K562 (cell line): ENCODE results near the gene GNB2. TPM values are rescaled to one million over a fixed set of nuclear protein-coding genes. Genes with fewer than 3 reads are reported as not detected.

Experiments used
- CTBP1 ChIP-seq: fragments of 450-650 bp; IDR thresholded peaks from 2 replicates; pipeline ENCODE4 v1.6.1; 2016; ENCODE audit warnings: borderline replicate concordance
- NCOR1 ChIP-seq: fragments of 450-650 bp; IDR thresholded peaks from 2 replicates; pipeline ENCODE4 v1.6.1; 2016; ENCODE audit warnings: mild to moderate bottlenecking, moderate library complexity
- ZNF174 ChIP-seq: fragments of 250-450 bp; sonication (Bioruptor Pico); IDR thresholded peaks from 2 replicates; pipeline ENCODE4 v1.4.0; 2020; ENCODE audit warnings: mild to moderate bottlenecking
- ZNF318 ChIP-seq, 2 experiments: fragments of 450-650 bp; IDR thresholded peaks; 2 replicates each; pipeline ENCODE4 v1.6.1; 2016; ENCODE audit warnings: mild to moderate bottlenecking in 2 of 2, borderline replicate concordance in 1 of 2, low read depth in 1 of 2, moderate library complexity in 1 of 2
- ZNF778 ChIP-seq: fragments of 450-650 bp; formaldehyde crosslinking; IDR thresholded peaks from 2 replicates; pipeline ENCODE4 v1.4.0; 2020; ENCODE audit warnings: mild to moderate bottlenecking, moderate library complexity
- polyA plus RNA-seq, 8 experiments: library from polyadenylated mRNA; depleted of rRNA in 4 of 8; stranded (reverse) in 5 of 8; unstranded in 3 of 8; fragments of >200 nt; fragmentation: Nextera tagmentation in 2 of 8; fragmentation: Illumina TruSeq in 1 of 8; extraction: Ambion mirVana in 2 of 8; extraction: Trizol in 1 of 8; gene quantifications; 2 replicates each; pipeline versions ENCODE4 v1.2.1 to v1.2.3, GENCODE V29; 2011 to 2014; ENCODE audit warnings: inconsistent platforms in 1 of 8, missing spikeins in 1 of 8
- total RNA-seq, 7 experiments: library from RNA; depleted of rRNA in 6 of 7; stranded (reverse); fragments of >200 nt in 6 of 7; fragmentation: Illumina TruSeq in 2 of 7; extraction: Trizol in 2 of 7; gene quantifications; 2 replicates each; pipeline versions ENCODE4 v1.2.1 to v1.2.3, GENCODE V29; 2011 to 2021; ENCODE audit warnings: low replicate concordance in 1 of 7

Gene GNB2
- total and polyA plus RNA-seq, 9 of the 15 experiments (the other 6 are each of a cell fraction or from before 2014, with no cell fraction given): 0.65 to 320 (median 104) TPM

DNA sequence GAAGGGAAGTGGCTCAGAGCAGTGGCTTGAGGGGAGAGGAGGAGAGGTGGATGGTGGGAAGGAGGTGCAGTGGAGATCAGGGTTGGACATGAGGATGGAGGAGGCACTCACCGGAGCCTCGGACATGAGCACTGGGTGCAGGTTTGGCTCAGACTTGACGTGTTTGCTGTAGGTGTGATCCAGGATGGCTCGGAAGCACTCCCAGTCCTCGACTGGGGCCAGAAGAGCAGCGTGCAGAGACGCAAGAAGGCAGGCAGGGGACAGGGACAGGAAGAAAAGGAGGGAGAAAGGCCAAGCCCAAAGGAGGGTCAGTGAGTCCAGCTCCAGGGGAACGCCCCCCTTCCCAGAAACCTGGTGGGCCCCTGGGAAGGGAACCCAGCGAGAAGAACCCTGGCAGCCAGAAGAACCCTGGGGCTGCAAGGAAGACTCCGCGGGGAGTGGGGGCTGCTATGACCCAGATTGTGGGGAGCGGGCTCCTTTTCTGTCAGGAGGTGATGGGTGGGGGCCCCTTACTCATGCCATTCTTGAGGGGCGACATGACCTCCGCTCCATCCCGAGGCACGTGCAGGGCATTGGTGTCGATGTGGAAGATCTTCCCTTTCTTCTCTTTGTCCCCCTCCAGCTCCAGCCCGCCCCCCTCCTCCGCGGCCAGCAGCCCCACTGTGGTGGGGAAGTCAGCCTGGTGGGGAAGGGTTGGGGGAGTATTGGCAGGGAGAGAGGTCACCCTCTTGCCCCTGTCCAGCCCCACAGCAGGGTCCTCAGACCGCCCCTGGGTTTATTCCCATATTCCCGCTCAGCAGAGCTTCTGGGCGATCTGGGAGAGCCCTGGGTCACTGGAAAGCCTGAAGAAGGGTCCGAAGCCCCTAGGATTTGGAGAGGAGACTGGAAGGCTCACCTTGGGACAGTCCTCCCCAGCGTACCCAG lies 18.4 kb upstream of the GNB2 start (continued):
- TF ChIP-seq CTBP1 (no peak), NCOR1 (no peak), ZNF174 (CRISPR knock-in tag) (no peak), ZNF778 (CRISPR knock-in tag) (no peak), ZNF318 (IDR thresholded peaks at IDR 0.05; ENCODE audit: borderline replicate concordance in 1 of 2, low read depth in 1 of 2) (no peak)
- TF ChIP-seq, all 486 proteins: peak for 2
